HUES64 (cell line): ENCODE data around the gene PLPP3.

ENCODE experiments used
- H3K27ac ChIP-seq: 2 replicates; pipeline ENCODE4 v1.7.0; 2013; ENCODE audit warnings: low read depth, low read length, inconsistent platforms
- H3K27me3 ChIP-seq: 2 replicates; pipeline ENCODE4 v1.6.1; 2013; ENCODE audit warnings: mild to moderate bottlenecking, low read length; ENCODE audit not compliant: insufficient read depth
- H3K36me3 ChIP-seq: 2 replicates; pipeline ENCODE4 v1.6.1; 2013; ENCODE audit warnings: mild to moderate bottlenecking, low read length; ENCODE audit not compliant: insufficient read depth
- H3K4me1 ChIP-seq: 2 replicates; pipeline ENCODE4 v1.6.1; 2013; ENCODE audit warnings: mild to moderate bottlenecking, low read length, moderate library complexity; ENCODE audit not compliant: insufficient read depth
- H3K4me3 ChIP-seq: 2 replicates; pipeline ENCODE4 v1.5.1; 2013; ENCODE audit warnings: mild to moderate bottlenecking, low read length, moderate library complexity
- H3K9ac ChIP-seq: 2 replicates; pipeline ENCODE4 v1.6.1; 2013; ENCODE audit warnings: mild to moderate bottlenecking, low read depth, low read length
- H3K9me3 ChIP-seq: 2 replicates; pipeline ENCODE4 v1.6.1; 2013; ENCODE audit warnings: low read depth, low read length; ENCODE audit not compliant: insufficient read depth
- WGBS: fragments of 150-250, 120-280 bp; methylation state at CpG from one replicate; pipeline ENCODE4 v1.1.7; 2013; ENCODE audit warnings: missing lambda C conversion rate; 5-methylcytosine and 5-hydroxymethylcytosine counted together

The PLPP3 gene

DNA sequence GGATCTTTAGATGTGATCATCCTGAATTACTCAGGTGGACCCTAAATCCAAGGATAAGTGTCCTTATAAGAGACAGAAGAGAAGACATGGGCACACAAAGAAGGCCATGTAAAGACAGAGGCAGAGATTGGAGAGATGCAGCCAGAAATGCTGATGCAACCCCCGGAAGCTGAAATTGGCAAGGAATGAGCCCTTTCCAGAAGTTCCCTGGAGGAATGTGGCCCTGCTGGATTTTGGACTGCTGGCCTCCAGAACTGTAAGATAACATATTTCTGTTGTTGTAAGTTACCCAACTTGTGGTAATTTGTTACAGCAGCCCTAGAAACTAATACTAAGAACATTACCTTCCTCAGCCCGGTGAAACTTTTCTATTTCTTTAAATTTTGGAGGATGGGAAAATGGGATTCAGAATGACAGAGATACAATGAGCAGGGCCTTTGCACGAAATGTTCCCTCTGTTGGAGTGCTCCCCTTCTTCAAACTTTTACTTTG is 11.2 kb upstream of the PLPP3 start:
- 90% methylated on average over 2 of the region's 3 CpGs for WGBS
- Histone ChIP-seq H3K4me3 (no peak overlapping the region), H3K36me3 (no peaks in the 10 kb centered on the region), H3K9ac (no peak overlapping the region), H3K27ac (no peak overlapping the region), H3K4me1 (no peaks in the 10 kb centered on the region), H3K27me3 (no peaks in the 10 kb centered on the region), H3K9me3 (peaks cover 4% of the 10 kb centered on the region; the same call in 1 of the 2 replicates)

DNA sequence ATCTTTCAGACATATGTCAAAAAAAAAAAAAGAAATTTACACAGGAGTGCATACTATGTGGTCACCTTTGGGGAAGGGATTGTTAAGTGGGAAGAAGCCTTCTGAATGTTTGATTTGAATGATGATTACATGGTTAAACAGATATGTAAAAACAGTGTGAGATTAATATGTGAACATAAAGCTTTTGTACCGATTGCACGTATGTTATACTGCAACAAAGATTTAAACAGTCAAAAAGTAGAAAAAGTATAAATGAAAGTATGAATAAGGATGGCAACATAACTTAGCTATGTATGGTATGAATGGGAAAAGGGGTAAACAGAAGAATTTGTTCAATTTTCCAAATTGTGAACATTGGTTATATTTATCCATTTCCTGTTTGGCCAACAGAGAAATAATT is 10.0 kb upstream of the PLPP3 start:
- no peaks in the 10 kb centered on the region for H3K4me1 ChIP-seq
- no peaks in the 10 kb centered on the region for H3K27me3 ChIP-seq
- 93% methylated on average over 2 of the region's 2 CpGs for WGBS
- no peak overlapping the region for H3K9ac ChIP-seq
- no peak overlapping the region for H3K27ac ChIP-seq
- no peak overlapping the region for H3K4me3 ChIP-seq
- H3K9me3 ChIP-seq = peaks cover 4% of the 10 kb centered on the region; the same call in 1 of the 2 replicates
- no peaks in the 10 kb centered on the region for H3K36me3 ChIP-seq

DNA sequence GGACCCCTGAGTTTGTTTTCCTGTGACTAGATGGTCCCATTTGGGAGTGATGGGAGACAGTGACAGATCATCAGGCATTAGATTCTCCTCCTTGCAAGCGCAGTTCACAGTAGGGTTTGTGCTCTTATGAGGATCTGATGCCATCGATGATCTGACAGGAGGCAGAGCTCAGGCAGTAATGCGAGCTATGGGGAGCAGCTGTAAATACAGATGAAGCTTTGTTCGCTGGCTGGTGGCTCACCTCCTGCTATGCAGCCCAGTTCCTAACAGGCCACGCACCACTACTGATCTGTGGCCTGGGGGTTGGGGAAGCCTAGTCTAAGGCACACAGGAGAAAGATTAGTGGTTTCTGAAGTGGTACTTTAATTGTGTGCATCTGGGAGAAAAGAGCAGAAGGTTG is 7.1 kb upstream of the PLPP3 start:
- Histone ChIP-seq H3K4me3 (no peak overlapping the region), H3K27ac (no peak overlapping the region), H3K27me3 (no peaks in the 10 kb centered on the region), H3K9me3 (peaks cover 4% of the 10 kb centered on the region; the same call in 1 of the 2 replicates), H3K36me3 (no peaks in the 10 kb centered on the region), H3K9ac (no peak overlapping the region), H3K4me1 (peaks cover 3% of the 10 kb centered on the region)
- 93% methylated on average over 5 of the region's 5 CpGs for WGBS

DNA sequence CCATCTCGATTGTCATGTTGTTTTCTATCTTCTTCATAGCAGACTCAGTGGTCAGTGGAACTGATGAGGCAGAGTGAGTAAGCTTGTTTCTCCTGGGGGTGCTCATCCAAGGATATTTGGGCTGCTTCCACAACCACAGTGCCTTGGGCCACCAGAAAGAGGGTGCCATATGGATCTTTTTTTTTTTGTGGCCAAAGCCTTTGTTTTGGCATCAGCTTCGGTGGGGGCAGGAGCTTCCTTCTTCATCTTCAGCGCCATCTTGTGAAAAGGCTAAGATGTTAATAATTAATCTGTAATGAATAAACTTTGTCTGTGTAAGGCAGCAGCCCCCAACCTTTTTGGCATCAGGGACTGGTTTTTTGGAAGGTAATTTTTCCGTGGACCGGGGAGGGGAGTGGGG is 6.6 kb upstream of the PLPP3 start:
- Histone ChIP-seq H3K27me3 (no peaks in the 10 kb centered on the region), H3K4me1 (peaks cover 8% of the 10 kb centered on the region), H3K27ac (no peak overlapping the region), H3K4me3 (no peak overlapping the region), H3K9ac (no peak overlapping the region), H3K36me3 (no peaks in the 10 kb centered on the region), H3K9me3 (peaks cover 4% of the 10 kb centered on the region; the same call in 1 of the 2 replicates)
- WGBS = 87% methylated on average over 4 of the region's 5 CpGs

DNA sequence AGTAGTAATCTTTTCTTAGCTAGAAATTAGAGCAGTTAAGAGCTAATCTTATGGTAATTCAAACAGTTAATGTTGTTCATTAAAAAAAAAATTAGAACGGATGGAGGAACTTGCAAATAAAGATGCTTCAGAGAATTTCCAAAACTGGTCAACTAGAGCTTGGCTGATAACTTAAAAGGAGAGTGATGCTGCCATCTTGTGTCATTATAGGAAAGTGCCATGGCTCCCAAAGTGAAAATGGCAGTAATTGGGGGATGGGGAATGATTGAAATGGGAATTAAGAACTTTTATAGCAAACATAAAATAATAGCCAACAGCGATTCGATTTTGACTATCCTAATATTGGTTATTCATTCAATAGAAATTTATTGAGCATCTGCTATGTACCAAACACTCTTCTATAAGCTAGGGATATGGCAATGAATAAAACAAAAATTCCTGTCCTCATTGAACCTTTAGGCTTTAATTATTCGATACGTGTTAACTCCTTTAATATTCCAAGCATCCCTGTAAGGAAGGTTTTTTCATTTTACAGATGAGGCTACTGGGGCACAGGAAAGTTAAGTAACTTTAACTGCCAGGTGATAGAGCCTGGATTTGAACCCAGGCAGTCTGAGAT is 5.7 kb upstream of the PLPP3 start:
- Histone ChIP-seq H3K36me3 (no peaks in the 10 kb centered on the region), H3K27ac (no peak overlapping the region), H3K4me3 (no peak overlapping the region), H3K4me1 (peaks cover 11% of the 10 kb centered on the region), H3K9me3 (peaks cover 4% of the 10 kb centered on the region; the same call in 1 of the 2 replicates), H3K9ac (no peak overlapping the region), H3K27me3 (no peaks in the 10 kb centered on the region)
- WGBS = 27% methylated on average over 3 of the region's 5 CpGs

DNA sequence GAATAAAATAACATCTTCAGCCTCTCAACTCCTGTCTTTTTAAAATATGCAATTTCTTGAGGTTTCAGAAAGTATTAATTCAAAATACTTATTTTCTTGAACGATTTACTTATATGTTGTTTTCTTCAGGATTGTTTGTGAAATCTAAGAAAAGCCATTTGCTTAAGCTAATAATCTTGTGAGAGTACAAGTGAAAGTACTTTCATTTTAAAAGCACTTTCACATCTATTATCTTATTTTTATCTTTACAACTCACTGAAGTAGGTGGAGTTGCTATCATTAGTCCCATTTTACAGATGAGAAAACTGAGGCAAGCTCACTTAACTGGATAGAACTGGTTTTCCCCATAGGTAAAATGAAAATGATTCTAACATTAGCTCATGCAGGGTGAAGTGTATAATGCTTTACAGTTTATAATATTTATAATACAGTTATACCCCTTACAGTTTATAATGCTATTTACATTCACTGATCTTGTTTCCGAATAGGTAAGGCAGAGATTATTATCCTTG is 4.7 kb upstream of the PLPP3 start:
- Histone ChIP-seq H3K27ac (no peak overlapping the region), H3K4me1 (peaks cover 14% of the 10 kb centered on the region), H3K27me3 (no peaks in the 10 kb centered on the region), H3K4me3 (no peak overlapping the region), H3K9ac (no peak overlapping the region), H3K9me3 (no peaks in the 10 kb centered on the region), H3K36me3 (no peaks in the 10 kb centered on the region)
- 100% methylated on average over 1 of the region's 2 CpGs for WGBS

DNA sequence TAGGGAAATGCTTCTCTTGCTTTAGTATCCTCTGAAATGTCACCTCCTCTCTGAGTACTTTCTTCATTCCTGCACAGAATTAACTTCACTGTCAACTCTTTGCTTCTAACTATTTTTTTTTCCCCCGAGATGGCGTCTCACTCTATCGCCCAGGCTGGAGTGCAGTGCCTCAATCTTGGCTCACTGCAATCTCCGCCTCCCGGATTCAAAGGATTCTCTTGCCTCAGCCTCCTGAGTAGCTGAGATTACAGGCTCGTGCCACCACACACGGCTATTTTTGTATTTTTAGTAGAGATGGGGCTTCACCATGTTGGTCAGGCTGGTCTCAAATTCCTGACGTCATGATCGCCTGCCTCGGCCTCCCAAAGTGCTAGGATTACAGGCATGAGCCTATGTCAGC is 1.4 kb upstream of the PLPP3 start:
- H3K27me3 ChIP-seq = no peaks in the 10 kb centered on the region
- no peaks in the 10 kb centered on the region for H3K36me3 ChIP-seq
- H3K4me1 ChIP-seq = peaks cover 26% of the 10 kb centered on the region
- H3K9me3 ChIP-seq = no peaks in the 10 kb centered on the region
- 90% methylated on average over 10 of the region's 10 CpGs for WGBS
- no peak overlapping the region for H3K9ac ChIP-seq
- H3K27ac ChIP-seq = no peak overlapping the region
- H3K4me3 ChIP-seq = no peak overlapping the region

DNA sequence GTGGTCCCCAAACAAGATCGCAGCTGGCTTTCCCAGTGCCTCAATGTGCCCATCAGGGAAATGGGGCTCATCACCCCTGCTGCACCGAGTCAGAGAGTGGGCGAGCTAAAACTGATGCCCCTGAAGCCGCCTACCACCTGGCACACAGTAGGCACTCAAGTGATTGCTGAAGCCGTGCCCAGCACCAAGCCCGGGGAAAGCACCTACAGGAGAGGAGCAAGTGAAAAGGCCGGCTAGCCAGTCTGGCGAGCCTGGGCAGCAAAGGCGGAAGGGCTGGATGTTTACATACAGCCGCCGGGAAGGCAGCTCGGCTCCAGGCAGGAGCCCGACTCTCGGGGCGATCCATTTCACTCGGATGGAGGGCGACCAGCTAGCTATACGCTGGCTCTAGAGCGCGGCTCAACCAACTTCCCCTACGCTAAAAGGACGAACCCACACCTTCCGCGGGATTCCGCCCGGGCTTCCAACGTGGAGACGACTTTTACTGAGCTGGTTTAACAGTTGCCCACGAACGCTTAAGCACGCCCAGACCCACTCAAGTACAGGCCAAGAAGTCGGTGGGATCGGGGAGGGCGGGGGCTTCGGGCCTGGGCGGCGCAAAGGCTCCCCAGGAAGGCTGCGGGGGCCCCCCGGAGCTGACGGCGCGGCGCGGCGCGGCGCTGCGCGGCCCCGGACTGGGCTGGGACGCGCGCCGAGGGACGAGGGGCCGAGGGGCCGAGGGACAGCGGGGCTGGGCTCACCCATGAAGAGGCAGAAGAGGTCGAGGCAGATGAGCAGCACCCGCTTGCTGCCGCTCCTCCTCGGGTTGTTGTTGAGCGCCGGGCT is 1.0 kb downstream of the PLPP3 start:
- Histone ChIP-seq H3K9ac (peak overlapping the region; percentile 93), H3K4me1 (peaks cover 43% of the 10 kb centered on the region), H3K27ac (peak overlapping the region; percentile 82), H3K27me3 (no peaks in the 10 kb centered on the region), H3K4me3 (peak overlapping the region; percentile 96), H3K36me3 (no peaks in the 10 kb centered on the region), H3K9me3 (no peaks in the 10 kb centered on the region)
- under 1% methylated on average over 64 of the region's 64 CpGs for WGBS

DNA sequence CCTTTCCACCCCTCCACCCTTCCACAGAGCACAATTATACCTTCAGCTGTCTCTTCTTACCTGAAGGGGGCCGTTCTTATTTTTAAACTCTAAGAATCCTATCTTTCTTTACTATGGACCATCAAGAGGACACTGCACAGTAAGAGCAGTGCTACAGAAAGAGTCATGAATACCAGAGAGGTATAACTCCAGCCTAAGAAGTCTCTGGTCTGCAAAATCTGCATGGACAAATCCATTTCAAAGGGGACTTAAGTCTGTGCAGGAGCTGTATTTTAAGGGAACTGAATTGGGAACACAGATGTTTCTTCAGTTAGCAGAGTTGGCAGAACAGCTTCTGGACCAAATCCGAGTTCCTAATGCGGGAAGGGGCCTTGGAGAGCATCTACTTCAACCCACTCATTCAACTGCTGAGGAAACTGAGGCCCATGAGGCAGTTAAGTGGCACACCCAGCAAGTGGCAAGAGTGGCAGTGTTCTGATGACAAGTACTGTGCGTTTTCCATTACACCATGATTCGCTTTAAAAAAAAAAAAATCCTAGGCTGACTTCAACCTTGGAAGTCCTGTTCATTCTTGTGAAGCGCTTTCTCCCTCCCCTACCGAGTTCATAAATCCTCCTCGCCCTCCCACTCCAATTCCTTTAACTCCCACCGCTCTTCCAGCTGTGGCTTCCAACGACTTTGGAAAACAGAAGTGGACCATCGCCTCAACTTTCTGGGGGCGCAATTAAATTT is 1.8 kb downstream of the PLPP3 start:
- no peaks in the 10 kb centered on the region for H3K36me3 ChIP-seq
- peaks cover 50% of the 10 kb centered on the region for H3K4me1 ChIP-seq
- H3K9ac ChIP-seq = peak overlapping the region; percentile 93
- H3K27ac ChIP-seq = no peak overlapping the region; the same call in 1 of the 2 replicates
- peak overlapping the region; percentile 96 for H3K4me3 ChIP-seq
- 1% methylated on average over 12 of the region's 12 CpGs for WGBS
- no peaks in the 10 kb centered on the region for H3K9me3 ChIP-seq
- no peaks in the 10 kb centered on the region for H3K27me3 ChIP-seq

DNA sequence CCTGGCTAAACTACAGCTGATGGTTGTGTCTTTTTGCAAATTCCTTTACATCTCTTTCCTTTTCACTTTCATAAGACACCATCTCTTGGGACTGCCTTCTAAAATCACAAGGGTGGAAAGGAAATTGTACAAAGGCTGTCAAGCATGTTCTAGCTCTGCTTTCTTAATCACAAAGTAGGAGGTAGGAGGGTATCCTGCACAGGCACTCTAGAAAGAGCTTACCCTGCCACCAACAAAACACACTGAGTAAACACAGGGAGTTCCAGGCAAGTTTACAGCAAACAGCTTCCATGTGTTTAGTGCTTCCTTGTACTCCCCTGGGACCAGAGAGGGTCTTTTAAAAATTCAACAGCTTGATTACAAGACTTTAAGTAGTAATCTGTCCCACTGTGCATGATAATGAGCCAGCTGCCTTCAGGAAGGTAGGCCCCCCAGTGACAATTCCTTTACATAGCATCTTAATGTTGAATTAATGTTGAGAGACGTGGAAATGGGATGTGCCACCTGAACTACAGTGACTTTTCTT is 2.4 kb downstream of the PLPP3 start:
- Histone ChIP-seq H3K27ac (peak overlapping the region; percentile 22; the same call in 1 of the 2 replicates), H3K9ac (peak overlapping the region; percentile 93), H3K36me3 (no peaks in the 10 kb centered on the region), H3K27me3 (no peaks in the 10 kb centered on the region), H3K4me3 (peak overlapping the region; percentile 96), H3K4me1 (peaks cover 50% of the 10 kb centered on the region), H3K9me3 (no peaks in the 10 kb centered on the region)
- 0% methylated on average over 1 of the region's 1 CpG for WGBS
